GM21619 (cell line): ENCODE measurements around the gene SLC40A1.

Experiments
- ATAC-seq: cut with Tn5 transposase; IDR thresholded peaks from one replicate; pipeline ENCODE4 v1.9.1; 2021; ENCODE audit not compliant: unreplicated experiment

The SLC40A1 gene, protein sequence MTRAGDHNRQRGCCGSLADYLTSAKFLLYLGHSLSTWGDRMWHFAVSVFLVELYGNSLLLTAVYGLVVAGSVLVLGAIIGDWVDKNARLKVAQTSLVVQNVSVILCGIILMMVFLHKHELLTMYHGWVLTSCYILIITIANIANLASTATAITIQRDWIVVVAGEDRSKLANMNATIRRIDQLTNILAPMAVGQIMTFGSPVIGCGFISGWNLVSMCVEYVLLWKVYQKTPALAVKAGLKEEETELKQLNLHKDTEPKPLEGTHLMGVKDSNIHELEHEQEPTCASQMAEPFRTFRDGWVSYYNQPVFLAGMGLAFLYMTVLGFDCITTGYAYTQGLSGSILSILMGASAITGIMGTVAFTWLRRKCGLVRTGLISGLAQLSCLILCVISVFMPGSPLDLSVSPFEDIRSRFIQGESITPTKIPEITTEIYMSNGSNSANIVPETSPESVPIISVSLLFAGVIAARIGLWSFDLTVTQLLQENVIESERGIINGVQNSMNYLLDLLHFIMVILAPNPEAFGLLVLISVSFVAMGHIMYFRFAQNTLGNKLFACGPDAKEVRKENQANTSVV

DNA sequence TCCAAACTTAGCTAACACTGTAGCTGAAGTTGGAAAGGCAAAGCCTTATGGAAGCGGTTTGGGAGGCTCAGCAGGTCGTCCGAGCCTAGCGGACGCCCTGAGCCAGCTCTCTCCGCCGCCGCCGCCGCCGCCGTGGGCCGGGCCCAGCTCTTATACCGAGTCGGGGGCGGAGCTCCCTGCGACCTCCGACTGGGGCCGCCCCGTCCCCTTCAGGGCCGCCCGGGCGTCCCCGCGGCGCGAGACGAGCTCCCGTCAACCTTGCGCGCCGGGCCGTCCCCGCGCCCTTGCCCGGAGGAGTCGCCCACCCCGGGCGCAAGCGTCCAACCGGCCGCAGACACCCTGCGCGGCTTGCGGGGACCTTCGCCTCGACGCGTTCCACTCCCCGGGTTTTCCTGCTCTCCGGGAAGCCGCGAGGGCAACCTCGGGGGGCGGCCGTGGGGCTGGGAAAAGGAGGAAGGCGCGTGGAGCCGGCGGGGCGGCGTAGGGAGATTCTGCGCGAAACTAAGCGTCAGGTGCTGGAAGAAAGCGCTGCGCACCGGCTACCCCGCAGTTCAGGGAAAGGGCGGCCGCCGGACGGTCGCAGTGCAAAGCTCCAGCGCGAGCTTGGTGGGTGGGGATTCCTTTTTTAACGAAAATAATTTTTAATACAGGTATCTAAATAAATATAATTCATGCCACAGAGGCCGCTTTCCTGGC lies at the start of gene SLC40A1:
TSS of gene SLC40A1 (minus strand) at position 129 of the 696 bp plus-strand sequence. CDS start 326 bp downstream, outside the sequence.
- ATAC-seq, result peak; percentile 73

DNA sequence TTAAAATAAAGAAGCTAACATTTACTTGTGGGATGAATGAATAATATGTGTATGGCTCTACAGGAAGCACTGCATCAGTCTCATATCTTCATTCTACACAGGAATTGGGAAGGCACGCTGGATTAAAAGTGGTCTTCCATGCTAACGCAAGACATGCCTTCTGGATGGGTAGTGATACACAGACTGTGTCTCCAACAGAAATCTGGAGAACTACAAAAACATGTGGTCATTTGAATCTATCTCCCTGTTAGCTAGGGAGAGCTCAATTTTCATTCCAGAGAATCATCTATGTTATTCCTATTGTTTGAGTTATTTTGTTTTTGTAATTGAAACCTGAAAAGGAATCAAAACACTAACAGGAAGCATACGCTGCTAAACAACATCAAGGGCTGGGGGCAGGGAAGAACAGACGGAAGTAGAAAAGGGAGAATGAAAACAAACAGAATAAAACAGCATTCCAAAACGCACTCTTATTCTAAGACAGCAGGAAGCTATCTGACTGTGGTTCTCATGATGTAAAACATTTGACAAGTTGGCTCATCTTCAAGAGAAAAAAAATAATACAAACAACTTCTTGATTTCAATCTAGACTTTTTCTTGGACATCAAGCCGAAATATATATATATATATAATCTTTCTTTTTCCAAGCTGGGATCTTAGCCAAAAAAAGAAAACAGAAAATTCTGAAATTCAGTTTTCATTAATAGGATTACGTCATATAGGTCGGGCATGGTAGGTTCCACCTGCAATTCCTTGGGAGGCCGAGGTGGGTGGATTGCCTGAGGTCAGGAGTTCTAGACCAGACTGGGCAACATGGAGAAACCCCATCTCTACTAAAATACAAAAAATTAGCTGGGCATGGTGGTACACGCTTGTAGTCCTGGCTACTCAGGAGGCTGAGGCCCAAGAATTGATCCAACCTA lies 49.2 kb upstream of the SLC40A1 start:
- no peak for ATAC-seq

DNA sequence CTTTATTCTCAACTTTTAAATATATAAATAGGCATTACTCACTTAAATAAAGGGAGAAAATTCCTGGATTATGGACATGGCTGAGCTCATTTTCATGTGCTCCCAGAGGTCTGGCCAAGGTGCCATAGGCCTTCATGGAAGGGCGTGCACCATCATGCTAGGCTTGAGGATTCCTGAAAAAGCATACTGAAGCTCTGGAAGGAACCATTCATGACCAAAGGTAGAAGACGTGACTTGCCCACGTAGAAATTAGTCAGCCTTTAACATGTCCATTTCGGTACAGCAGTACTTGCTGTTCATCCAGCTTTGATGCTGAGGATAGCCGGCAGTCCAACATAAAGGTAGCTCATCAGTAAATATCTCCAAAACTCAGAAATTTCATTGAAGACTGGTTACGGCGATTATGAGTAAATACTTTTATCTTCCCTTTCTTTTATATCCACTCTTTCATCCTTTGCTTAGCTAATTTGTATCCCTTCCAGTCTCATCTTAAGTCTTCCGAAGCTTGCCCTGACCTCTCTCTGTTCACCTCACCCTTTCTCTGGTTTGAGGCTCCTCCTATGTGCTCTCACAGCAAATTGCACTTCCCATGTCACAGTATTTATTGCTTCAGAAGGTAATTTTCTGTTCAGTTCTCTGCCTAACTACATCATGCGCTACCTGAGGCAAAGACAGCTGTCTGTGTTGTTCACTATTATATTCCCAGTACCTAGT lies 48.4 kb upstream of the SLC40A1 start:
- no peak for ATAC-seq

DNA sequence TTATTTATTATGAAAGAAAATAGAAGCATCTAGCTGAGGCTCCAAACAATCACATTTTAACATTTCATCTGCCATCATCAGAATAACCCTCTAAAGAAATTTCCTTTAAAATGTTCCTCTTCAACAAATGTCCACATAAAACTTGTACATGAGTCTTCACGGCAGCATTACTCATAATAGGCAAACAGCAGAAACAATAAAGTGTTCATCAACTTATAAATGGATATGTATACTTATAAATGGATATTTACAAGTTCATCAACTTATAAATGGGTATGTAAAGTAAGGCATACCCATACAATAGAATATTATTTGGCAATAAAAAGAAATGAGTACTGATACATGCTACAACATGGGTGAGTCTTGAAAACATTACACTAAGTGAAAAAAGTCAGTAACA lies 47.2 kb upstream of the SLC40A1 start:
- ATAC-seq, result no peak

- no peak for ATAC-seq
Measured at GRCh38 chr2:189625636-189626035, 45.0 kb upstream of the SLC40A1 start.

- no peak for ATAC-seq
Measured at GRCh38 chr2:189624648-189625355, 44.2 kb upstream of the SLC40A1 start.

- ATAC-seq, result no peak
Measured at GRCh38 chr2:189623049-189623448, 42.5 kb upstream of the SLC40A1 start.

GRCh38 chr2:189621781-189622180 lies 41.2 kb upstream of the SLC40A1 start:
- ATAC-seq, result no peak

- ATAC-seq, result no peak
Measured at GRCh38 chr2:189618197-189618596, 37.6 kb upstream of the SLC40A1 start.

DNA sequence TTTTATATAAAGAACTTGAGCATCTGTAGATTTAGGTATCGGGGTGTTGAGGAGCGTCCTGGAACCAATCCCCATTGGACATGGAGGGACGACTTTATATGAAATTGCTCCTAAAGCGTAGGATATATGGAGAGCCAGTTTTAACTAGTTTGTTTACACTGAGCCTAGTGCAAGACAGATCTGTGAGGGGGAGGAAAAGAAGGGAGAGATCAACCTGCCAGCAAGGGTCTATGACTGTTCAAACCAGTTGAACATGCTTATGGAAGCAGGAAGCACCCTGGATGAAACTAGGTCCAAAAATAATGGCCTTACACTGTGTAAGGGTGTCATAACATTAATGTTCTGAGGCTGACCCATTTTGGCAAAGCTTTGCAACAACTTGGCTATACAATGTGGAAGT lies 34.0 kb upstream of the SLC40A1 start:
- ATAC-seq, result no peak

DNA sequence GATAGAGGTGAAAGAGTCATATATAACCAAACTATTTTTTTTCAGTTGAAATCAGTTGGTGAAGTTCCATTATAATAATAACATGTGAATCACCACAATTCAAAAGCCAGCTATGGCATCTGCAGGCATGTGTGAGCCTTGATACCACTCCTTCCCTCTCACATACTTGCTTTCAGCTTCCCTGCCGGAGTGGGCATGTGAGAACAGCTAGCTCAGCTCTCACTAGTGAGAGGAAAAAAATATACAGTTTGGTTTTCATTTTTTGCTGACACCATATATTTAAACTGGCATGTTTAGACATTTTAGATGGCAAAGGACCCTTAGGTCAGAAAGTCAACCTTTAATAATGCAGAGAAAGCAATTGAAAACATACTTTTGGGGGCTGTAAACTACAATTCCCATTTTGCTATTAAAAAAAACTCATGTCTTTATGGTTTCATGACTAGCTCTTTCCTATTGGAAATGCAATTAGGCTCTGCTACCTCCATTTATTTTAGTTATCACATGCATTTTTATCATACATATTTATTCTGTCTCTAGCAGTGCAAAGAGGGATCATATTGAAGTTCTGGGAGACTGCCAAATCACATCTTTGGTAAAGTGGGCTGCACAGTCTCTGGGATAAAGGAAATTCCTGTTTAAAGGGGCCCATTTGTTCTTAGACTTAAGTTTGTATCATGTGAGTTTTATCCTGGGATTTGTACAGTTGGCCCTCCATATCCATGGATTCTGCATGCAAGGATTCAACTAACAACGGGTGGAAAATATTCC lies 33.2 kb upstream of the SLC40A1 start:
- no peak for ATAC-seq

GRCh38 chr2:189613077-189613636 lies 32.6 kb upstream of the SLC40A1 start:
- no peak for ATAC-seq

DNA sequence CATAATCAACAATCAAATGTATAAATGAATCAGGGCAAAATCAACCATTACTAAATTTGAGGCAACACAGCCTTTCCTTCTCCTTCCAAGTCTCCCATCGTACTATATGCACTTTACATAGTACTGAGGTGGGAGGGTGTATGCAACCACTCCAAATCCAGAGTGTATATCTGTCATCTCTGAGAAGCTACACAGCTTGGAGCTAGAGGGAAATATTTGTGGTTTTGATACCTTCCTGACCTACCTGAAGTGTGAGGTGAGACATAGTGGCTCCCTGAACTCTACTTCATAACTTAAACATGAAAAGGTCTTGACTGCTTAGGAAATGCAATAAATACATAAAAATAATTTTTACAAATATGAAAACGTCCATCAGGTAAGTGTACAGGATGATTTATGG lies 30.1 kb upstream of the SLC40A1 start:
- ATAC-seq, result no peak

DNA sequence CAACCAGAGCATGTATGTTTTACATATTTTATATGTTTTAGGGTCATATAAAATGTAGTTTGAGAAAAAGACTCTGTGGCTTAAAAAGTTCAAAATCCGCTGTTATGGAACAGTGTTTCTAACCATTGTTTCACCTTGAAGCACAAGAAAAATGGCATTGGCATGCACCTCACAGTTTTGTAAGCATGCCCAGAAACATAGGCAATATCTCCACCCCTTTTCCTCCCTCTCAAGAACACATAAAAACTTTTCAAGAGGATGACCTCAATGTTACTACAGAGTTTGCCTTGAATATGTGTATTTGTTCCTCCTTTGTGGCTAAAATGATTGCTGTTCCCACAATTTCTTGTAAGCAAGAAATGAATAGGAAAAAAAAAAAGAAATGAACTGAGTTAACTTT lies 29.3 kb upstream of the SLC40A1 start:
- ATAC-seq, result no peak

DNA sequence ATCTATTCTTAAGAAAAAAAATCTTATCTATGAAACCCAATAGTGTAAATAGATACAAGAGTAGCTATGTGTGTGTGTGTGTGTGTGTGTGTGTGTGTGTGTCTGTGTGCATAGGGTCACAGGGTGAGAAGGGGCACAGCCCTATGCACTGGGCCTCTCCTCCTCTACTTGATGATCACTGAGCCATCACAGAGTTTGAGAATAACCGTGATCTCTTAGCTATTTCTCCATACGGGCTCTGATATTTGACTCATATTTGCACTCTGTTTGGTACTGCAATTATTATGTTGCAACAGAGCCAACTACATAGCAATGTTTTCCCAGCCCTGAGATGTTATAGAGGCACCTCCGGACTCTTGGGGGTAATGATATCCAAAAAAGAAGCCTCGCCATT lies 28.8 kb upstream of the SLC40A1 start:
- no peak for ATAC-seq

DNA sequence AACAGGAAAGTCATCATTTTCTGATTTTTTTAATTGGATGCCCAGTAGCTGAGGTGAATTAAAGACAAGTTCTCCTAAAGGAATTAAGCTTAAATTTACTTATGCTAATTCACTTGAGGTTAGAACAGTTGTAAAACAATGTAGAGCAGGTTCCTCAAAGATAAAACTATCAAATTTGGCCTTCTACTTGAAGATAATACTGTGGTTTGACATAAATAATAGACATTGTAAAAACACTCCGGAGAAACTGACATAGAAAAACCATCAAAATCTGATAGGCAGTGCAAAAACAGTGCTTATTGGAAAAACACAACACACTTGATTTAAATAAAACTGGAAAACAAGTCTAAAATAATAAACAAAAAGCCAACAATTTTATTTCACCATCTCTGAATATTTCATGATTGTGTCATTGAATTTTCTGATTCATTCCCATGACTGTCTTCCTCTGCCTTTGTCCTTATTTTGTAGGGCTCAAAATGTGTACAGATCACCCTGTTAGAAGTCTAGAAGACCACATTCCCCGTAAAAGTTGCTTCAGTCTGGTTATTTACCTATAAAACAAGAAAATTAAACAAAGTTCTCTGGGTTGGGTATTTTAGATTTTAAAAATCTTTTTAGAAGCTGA lies 28.3 kb upstream of the SLC40A1 start:
- ATAC-seq, result no peak

GRCh38 chr2:189608170-189608569 lies 27.6 kb upstream of the SLC40A1 start:
- ATAC-seq, result no peak

GRCh38 chr2:189602233-189602632 lies 21.6 kb upstream of the SLC40A1 start:
- no peak for ATAC-seq
